ENCODE measurements around the gene LPIN1.
"Not testable (repeated sequence)": the region's sequence is repeated elsewhere in the genome, so short reads cannot be mapped to it uniquely, and the experiment has no call there.

The LPIN1 gene

GRCh38 chr2:11811036-11811654 is 64.7 kb downstream of the LPIN1 start:
- DNase-seq (ENCODE audit: low spot score) = no peak

GRCh38 chr2:11812466-11813248 is 66.2 kb downstream of the LPIN1 start:
- no peak for DNase-seq (ENCODE audit: low spot score)

GRCh38 chr2:11813345-11813744 is 66.9 kb downstream of the LPIN1 start:
- DNase-seq (ENCODE audit: low spot score) = not testable (repeated sequence)

GRCh38 chr2:11813951-11814350 is 67.5 kb downstream of the LPIN1 start:
- DNase-seq (ENCODE audit: low spot score) = no peak

GRCh38 chr2:11814979-11815510 is 68.6 kb downstream of the LPIN1 start:
- DNase-seq (ENCODE audit: low spot score) = no peak

- DNase-seq (ENCODE audit: low spot score) = not testable (repeated sequence)
Measured at GRCh38 chr2:11816935-11817334, 70.5 kb downstream of the LPIN1 start.

- no peak for DNase-seq (ENCODE audit: low spot score)
Measured at GRCh38 chr2:11819235-11819729, 72.8 kb downstream of the LPIN1 start.

- no peak for DNase-seq (ENCODE audit: low spot score)
Measured at GRCh38 chr2:11820650-11821049, 74.2 kb downstream of the LPIN1 start.

GRCh38 chr2:11821705-11822104 is 75.3 kb downstream of the LPIN1 start:
- no peak for DNase-seq (ENCODE audit: low spot score)

- DNase-seq (ENCODE audit: low spot score) = not testable (repeated sequence)
Measured at GRCh38 chr2:11822359-11822745, 75.9 kb downstream of the LPIN1 start.

- no peak for DNase-seq (ENCODE audit: low spot score)
Measured at GRCh38 chr2:11822746-11823451, 76.5 kb downstream of the LPIN1 start.

- DNase-seq (ENCODE audit: low spot score) = no peak
Measured at GRCh38 chr2:11824901-11825828, 78.7 kb downstream of the LPIN1 start.

GRCh38 chr2:11827547-11827946 is 81.1 kb downstream of the LPIN1 start:
- no peak for DNase-seq (ENCODE audit: low spot score)

- DNase-seq (ENCODE audit: low spot score) = no peak
Measured at GRCh38 chr2:11828933-11829323, 82.5 kb downstream of the LPIN1 start.

- DNase-seq (ENCODE audit: low spot score) = peak; percentile 76
Measured at GRCh38 chr2:11829324-11829946, 83.0 kb downstream of the LPIN1 start.

GRCh38 chr2:11829947-11830707 is 83.7 kb downstream of the LPIN1 start:
- peak; percentile 40 for DNase-seq (ENCODE audit: low spot score)

GRCh38 chr2:11830708-11831301 is 84.4 kb downstream of the LPIN1 start:
- DNase-seq (ENCODE audit: low spot score) = no peak

- DNase-seq (ENCODE audit: low spot score) = no peak
Measured at GRCh38 chr2:11831415-11831814, 85.0 kb downstream of the LPIN1 start.

- DNase-seq (ENCODE audit: low spot score) = no peak
Measured at GRCh38 chr2:11832531-11832930, 86.1 kb downstream of the LPIN1 start.

- no peak for DNase-seq (ENCODE audit: low spot score)
Measured at GRCh38 chr2:11833601-11834000, 87.2 kb downstream of the LPIN1 start.
